ENCODE results near the gene CCDC106.

The CCDC106 gene

DNA sequence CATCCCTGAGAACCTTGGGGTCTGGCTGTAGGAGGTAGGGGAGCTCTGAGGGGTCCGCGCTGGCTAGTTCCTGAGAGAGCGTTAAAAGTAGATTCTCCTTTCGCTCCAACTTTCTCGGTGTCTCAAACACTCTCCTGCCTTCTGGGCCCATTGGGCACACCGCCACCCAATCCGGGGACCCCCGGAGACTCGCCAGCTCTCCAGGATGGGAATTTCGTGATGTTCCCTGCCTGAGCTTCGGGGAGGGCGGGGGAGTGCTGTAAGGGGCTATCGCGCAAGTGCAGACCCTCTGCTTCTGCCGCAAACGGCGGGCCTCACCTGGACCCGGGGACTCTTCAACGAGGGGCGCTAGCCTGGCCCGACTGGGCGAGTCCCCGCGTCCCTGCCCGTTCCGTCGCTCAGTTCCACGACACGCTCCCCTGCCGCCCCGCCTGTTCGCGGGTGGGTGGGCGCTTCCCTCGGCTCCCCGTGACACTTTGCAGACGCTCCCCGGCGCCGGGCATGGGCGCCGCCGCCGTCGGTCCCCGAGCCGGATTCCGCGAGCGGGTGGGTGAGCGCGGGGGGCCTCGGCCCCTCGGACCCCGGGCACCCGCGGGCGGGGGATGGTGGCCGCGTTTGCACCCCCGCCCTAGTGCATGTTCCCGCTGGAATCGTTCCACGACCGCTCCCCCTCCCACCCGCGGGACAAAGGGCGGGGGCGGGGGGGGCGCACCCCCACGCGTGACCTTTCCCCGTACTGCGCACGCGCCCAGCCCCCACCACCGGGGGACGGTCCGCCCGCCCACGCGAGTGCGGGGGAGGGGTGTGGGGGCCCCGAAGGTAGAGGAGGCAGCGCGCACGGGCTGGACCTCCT lies at the start of gene CCDC106:
CCDC106 (plus strand) TSS at position 481 of the 853 bp plus-strand sequence. CDS start 835 bp downstream, outside the sequence.
- no peak for DNase-seq

DNA sequence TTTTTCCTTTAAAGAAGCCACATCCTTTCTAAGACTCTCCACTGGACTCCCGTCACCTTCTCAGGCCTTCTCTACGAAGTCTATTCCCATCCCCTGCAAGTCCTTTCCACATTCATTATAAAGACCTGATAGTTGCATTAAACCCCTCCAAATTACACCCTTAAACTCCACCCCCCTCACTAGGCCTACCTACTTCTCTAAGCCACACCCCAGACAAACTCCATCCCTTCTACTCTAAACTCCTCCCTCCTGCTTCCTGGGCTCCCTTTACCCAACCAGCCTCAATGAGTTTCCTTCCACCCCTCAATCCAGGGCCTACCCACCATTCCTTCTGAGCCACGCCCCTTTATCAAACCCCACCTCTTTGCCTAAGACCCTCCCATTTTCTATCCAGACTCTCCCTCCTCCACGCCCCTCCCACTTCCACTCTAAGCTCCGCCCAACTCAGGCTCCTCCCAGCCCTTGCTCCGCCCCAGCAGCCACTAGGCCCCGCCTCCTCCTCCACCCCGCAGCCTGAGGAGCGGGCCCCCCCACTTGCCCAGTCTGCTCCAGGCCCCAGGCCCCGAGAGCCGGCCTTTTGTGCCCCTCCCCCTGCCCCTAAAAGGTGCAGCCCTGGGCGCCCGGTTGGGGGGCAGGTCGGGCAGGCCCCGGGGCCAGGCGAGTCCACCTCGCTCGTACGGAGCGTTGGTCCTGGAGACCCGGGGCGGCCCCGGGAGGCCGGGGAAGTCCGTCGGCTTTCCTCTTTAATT lies 49.1 kb upstream of the CCDC106 start:
- DNase-seq, result peak; percentile 91

DNA sequence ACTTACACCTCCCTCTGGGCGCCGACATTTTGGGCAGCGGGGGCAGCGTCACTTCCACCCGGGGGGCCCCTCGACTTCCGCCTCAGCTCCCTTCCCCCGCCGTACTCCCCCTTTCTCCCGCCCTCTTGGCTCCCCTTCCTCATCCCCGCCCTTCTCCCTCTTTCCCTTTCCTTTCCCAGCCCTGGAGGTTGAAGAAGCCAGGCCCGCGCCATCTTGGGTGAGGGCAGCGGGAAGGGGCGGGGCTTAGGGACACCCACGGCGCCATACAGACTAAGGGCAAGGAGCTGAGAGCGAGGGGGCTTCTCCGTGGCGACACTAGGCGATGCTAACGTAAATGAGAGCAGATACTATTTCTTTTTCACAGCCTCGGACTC lies 48.6 kb upstream of the CCDC106 start, which contains the start of gene FIZ1:
FIZ1 (minus strand) TSS at position 50 of the 374 bp plus-strand sequence. CDS start 1,652 bp downstream, outside the sequence.
- DNase-seq, result peak; percentile 98

DNA sequence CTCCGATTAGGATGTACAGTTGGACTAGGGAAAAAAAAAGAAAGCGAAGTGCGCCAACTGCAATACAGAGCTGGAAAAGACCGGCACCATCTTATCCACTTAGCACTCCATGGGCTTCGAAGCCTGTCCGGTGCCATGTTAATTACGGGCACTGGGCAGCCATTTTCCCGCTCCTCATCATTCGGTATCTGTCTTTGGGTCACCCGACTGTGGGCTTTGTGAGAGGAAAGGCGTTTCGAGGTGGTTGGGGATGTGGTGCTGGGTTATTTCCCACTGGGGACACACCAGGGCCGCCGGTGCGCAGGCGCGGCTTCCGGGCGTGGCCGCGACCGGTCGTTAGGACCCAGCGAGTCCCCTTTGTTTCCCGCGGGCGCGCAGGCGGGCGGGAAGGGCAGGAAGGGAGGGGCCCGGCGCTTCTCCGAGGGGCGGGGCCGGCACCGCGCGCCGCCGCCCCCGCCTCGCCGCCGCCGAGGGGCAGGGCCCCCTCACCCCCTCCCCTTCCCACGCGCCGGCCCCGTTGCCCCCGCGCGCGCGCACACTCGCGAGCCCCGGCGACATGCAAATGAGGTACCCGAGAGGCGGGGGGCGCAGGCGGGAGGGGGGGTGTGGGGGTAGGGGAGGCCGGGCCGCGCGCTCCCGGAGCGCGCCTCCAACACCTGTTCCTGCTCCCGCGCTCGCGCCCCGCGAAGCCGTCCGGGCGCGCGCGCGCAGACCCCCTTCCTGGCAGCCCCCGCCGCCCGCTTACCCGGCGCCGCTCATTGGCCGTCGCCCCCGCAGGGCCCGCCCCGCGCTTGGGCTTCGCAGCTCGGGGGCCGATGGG lies 48.0 kb upstream of the CCDC106 start, which contains the start of gene ZNF524:
ZNF524 (plus strand) TSS at position 447 of the 820 bp plus-strand sequence. CDS start 1,825 bp downstream, outside the sequence.
- DNase-seq, result peak; percentile 86

DNA sequence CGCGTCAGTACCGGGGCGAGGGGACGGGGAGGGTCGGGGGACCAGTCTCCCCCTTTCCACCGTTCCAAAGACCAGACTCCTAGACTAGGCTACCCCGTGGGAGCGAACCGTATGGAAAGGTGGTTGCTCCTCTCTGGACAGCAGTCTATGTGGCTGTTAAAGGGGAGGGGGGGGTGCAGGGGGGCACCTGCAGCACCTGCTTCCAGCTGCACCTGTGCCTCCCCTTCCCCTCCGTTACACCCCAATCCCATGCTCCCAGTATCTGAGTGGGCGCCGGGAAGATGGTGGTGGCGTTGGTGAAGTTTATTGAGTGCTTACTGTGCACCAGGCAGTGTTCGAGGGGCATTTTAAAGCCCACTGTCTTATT lies 47.4 kb upstream of the CCDC106 start:
- DNase-seq, result no peak

DNA sequence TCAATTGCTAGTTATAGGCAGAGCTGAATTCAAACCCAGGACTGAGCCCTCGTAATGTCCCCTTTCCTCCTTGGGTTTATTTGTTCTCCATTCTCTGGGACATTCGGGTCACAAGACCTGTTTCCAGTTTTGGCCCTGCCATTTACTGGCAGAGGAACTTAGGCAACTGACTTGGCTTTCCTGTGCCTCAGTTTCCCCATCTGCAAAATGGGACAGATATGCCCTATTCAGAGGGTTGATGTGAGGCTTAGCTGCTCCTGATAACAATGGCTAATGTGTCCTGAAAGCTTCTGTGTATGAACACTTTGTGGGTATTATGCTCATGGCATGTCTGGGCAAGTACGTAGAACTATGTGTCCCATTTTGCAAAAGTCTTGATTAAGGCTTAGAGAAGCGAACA lies 46.9 kb upstream of the CCDC106 start:
- no peak for DNase-seq

DNA sequence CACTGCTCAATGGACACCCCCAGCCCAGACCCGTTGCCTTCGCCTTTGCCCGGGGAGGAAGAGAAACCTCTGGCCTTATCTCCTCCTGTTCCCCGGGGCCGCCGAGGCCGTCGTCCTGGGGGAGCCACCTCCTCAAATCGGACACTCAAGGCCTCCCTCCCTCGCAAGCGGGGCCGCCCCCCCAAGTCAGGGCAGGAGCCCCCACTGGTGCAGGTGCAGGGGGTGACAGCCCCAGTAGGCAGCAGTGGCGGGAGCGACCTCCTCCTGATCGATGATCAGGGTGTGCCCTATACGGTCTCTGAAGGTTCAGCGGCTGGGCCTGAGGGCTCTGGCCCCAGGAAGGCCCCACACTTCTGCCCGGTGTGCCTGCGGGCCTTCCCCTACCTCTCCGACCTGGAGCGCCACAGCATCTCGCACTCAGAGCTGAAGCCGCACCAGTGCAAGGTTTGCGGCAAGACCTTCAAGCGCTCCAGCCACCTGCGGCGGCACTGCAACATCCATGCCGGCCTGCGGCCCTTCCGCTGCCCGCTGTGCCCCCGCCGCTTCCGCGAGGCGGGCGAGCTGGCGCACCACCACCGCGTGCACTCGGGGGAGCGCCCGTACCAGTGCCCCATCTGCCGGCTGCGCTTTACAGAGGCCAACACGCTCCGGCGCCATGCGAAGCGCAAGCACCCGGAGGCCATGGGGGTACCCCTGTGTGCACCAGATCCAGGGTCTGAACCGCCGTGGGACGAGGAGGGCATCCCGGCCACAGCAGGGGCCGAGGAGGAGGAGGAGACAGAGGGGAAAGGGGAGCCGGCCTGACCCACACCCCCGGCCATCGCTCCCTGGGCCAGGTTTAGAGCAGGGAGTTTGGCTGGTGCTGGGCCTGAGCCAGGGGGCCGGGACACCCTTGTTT lies 45.7 kb upstream of the CCDC106 start:
- no peak for DNase-seq

DNA sequence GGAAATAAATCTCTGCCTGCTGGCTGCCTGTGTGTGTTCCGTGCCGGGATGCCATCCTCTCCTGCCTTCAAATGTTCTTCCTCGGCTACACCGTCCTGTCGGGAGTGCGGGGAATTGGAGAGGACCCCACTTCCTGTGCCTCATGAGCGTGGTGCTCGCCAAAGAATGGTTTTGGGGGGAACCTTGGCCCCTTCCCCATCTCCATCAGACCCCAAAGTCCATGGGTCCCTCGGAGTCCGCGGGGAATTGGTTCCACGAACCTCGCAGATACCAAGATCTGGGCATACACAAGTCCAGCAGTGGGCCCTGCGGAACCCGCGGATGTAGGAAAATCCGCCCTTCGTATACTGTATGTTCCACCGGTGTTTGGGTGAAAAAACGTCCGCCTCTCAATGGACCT lies 44.9 kb upstream of the CCDC106 start:
- DNase-seq, result no peak

DNA sequence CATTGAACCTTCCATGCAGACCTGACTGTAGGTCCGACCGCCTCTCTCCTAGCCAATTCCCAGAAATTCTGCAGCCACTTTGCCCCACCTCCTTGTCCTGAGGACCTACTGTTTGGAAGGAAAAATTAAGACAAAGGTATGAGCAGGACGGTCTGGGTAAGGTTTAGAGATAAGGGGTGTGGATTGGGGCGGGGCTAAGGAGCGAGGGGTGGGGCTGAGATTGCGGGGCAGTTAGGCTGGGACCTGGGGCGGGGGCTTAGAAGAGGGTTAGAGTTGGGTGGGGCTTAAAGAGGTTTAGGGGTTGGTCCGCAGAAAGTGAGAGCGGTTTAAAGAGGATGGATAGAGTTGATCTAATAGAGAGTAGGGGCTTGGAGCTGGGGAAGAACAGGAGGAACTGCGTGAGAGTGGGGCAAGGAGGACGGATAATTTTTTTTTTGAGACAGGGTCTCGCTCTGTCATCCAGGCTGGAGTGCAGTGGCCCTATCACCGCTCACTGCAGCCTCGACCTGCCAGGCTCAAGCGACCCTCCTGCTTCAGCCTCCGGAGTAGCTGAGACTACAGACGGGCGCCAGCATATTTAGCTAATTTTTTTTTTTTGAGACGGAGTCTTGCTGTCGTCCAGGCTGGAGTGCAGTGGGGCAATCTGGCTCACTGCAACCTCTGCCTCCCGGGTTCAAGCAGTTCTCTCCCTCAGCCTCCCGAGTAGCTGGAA lies 44.3 kb upstream of the CCDC106 start:
- DNase-seq, result no peak

DNA sequence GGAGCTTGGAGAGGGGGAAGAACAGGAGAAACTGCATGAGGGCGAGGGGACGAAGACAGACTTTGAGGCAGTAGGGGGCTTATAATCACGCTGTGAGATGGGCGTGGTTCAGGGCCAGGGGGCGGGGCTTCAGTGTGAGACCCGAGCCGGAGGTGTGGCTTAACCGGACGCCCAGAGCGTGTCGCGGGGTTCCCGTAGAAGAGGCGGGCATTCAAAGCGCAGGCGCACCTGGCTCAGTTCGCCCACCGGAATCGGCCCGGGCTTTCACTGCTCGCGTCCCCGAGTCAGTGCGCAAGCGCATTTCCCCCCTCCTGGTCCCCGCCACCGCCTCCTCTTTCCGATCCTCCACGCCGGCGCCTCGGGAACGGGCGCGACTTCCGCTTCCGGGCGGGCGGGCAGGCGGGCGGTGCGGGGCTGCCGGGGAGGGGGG lies 42.8 kb upstream of the CCDC106 start:
- peak; percentile 95 for DNase-seq

DNA sequence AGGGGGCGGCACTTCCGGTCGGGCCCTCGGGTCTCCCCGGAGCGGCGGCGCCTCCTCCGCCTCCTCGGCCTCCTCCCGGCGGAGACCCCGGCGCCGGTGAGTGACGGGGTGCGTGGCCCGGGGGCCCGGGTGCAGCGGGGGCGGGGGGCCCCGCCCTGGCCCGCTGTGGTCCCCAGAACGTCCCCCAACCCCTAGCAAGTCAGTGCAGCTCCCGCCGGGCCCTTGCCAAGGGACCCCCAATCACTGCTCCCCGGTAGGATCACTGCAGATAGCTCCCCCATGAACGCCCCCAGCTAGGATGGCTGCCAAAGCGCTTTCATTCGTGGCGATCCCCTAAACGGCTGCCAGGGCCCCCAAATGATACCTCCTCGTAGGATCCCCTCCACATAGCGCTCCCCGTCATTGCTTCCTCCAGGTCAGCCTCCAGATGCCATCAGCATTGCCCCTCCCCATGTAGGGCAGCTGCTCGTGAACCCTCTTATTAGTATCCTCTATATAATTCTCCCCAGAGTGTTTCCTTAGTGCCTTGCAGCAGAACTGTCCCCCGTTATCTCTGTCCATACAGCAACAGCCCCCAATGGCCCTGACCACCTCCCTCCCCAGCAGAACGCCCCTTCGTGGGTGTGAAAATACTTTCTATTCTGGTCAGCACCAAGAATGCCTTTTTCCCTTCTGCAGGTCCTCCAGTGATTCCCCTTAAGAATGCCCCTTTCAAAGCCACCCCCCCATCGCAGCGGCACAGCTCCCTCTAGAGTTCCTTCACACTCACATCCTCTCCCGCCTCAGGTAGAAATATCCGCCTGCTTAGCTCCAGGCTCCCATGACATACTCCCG lies 42.2 kb upstream of the CCDC106 start, which contains the start of gene ZNF865:
ZNF865 (plus strand) TSS at position 11 of the 834 bp plus-strand sequence. CDS start 7,972 bp downstream, outside the sequence.
- DNase-seq, result peak; percentile 50

DNA sequence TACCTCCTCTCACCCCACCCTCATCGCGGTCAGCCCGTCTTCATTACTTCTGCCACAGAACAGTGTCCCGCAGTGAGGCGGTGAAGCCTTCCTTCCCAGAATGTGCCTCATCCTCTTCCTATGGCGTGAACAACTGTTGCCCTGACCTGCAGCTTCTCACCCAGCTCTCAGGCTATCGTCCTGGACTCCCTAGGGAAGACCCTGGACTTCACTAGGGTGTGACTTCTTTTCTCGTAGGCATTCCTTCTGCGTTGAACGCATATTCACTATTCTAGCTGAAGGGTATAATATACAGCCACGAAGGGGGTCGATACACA lies 41.6 kb upstream of the CCDC106 start:
- no peak for DNase-seq

DNA sequence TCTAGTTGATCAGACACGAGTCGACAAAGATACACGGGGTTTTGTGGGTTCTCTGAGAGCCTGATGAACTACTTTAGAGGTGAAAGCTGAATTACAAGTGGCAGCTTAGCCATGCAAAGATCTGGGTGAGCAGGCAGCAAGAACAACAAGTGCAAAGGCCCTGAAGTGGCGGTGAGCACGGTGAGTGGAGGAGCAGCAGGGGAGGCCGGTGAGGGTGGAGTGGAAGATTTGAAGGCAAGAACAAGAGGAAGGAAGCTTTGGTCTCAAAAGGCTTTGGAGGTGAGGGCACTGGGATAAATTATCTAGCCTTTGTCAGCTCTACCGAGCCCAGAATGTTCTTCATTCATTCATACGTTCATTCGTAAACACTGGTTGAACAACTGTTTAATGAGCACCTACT lies 41.2 kb upstream of the CCDC106 start:
- no peak for DNase-seq

DNA sequence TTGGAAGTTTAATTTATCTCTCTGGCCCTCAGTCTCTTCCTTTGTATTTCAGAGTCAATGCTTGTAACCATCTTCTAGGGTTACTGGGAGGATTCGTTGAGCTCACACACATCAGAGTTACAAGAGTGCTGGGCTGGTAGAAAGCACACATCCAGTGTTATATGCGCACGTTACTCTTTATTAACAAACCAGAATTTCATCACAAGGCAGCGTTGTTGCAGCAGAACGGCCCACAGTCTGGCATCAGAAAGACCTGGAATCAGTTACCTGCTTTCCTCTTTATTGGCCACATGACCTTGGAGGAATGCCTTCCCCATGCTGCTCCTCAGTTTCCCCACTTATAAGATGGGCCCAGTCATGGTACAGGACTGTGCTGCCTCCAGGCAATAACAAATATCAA lies 38.7 kb upstream of the CCDC106 start:
- no peak for DNase-seq

DNA sequence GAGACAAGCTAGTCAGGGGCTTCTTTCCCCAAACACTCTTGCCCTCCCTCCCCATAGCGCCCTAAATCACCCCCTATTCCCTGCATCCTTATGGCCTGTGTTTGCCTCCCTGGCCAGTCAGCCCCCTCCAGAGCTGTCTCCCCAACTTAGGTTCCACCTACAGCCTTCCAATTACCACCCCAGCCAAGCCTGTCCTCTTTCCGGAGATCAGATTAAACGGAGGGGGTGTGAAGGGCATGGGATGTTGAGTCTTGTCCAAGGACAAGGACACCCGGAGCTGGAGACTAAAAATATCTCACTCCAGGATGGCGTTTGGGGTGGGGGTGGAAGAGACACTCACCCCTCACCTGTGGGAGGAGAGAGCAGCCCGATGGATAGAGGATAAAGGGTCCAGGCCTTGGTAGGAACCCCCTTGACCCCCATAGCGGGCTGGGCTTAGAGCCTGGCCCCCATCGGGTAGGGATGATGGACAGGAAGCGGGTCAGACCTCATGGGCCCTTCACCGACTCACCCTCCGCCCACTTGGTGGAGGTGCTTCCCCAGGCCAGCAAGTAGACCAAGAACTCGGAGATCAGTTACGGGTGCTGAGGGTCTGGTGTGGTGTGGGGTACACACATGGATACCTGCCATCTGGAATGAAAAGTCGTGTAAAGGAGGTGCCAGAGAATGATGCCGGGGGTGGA lies 36.6 kb upstream of the CCDC106 start:
- no peak for DNase-seq

DNA sequence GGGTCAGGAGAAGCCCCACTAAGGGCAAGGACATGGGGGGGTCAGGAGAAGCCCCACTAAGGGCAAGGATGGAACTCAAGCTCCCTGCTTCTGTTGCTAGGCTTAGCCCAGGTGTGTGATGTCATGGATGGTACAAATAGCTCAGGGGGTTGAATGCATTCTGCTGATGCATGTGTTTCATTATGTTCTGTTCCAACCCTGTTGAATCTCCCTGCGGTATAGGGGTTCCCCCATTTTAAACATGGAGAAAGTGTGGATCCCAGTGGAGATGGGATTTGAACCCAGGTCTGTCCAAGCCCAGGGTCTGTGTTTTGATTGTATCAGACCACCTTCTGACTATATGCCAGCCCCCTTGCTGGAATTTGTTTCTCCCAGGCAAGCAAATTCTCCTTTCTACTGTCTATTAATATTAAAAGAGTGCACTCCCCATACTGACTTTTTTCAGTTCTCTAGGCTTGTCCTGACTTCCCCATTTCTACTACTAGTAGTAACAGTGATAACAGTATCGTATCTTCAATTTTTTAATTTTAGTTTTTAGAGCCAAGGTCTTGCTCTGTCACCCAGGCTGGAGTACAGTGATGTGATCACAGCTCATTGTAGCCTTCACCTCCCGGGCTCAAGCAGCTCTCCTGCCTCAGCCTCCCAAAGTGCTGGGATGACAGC lies 35.9 kb upstream of the CCDC106 start:
- DNase-seq, result no peak

DNA sequence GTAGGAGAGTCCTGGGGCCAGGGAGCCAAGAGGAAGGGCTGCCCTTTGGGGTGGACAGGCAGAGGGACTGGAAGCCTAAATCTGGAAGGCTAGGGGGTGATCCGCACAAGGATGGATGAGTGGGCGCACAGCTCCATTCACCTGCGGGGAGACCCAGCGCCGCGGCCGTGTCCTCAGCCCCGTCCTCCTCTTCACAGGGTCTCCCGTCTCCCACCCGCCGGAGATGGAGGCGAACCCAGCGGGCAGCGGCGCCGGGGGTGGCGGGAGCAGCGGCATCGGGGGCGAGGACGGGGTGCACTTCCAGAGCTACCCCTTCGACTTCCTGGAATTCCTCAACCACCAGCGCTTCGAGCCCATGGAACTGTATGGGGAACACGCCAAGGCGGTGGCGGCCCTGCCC lies 34.6 kb upstream of the CCDC106 start:
- DNase-seq, result no peak

DNA sequence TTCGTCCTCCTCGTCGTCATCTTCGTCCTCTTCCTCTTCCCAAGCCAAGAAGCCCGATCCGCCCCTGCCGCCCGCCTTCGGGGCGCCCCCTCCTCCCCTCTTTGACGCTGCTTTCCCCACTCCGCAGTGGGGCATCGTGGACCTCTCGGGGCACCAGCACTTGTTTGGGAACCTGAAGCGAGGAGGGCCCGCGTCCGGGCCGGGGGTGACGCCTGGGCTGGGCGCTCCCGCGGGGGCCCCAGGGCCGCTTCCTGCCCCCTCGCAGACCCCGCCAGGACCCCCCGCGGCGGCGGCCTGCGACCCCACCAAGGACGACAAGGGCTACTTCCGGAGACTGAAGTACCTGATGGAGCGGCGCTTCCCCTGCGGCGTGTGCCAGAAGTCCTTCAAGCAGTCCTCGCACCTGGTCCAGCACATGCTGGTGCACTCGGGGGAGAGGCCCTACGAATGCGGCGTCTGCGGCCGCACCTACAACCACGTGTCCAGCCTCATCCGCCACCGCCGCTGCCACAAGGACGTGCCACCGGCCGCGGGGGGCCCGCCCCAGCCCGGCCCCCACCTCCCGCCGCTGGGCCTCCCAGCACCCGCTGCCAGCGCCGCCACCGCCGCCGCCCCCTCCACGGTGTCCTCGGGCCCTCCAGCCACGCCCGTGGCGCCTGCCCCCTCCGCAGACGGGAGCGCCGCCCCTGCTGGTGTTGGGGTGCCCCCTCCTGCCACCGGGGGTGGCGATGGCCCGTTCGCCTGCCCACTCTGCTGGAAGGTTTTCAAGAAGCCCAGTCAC lies 33.9 kb upstream of the CCDC106 start:
- no peak for DNase-seq

Data from DMS153 (cell line).